ENCODE results near the gene C3orf20.
A peak's percentile ranks its signal among the peaks of the same experiment; 100 is the strongest.
"Not testable (repeated sequence)": the region's sequence is repeated elsewhere in the genome, so short reads cannot be mapped to it uniquely, and the experiment has no call there.

C3orf20 gene

GRCh38 chr3:14651440-14652251 is 23.3 kb upstream of the C3orf20 start, which contains the start of gene CCDC174:
CCDC174 (plus strand) TSS chr3:14651762; CDS start chr3:14651837, 75 bp downstream.
- peak; percentile 99 for DNase-seq

- DNase-seq: not testable (repeated sequence)
These were observed 22.5 kb upstream of the C3orf20 start for GRCh38 chr3:14652360-14652907.

- no peak for DNase-seq
These were observed 17.4 kb upstream of the C3orf20 start for GRCh38 chr3:14657579-14657978.

- no peak for DNase-seq
These were observed 16.0 kb upstream of the C3orf20 start for GRCh38 chr3:14658978-14659377.

GRCh38 chr3:14660942-14661341 is 14.0 kb upstream of the C3orf20 start:
- DNase-seq: no peak

GRCh38 chr3:14663396-14664135 is 11.4 kb upstream of the C3orf20 start:
- DNase-seq: no peak

- DNase-seq: no peak
These were observed 10.8 kb upstream of the C3orf20 start for GRCh38 chr3:14664170-14664569.

GRCh38 chr3:14672588-14672987 is 2.4 kb upstream of the C3orf20 start:
- DNase-seq: no peak

GRCh38 chr3:14676881-14677280 is 1.9 kb downstream of the C3orf20 start:
- no peak for DNase-seq

GRCh38 chr3:14678015-14678503 is 3.1 kb downstream of the C3orf20 start:
- no peak for DNase-seq

- DNase-seq: no peak
These were observed 5.2 kb downstream of the C3orf20 start for GRCh38 chr3:14680115-14680514.

GRCh38 chr3:14680716-14681115 is 5.8 kb downstream of the C3orf20 start:
- DNase-seq: no peak

- no peak for DNase-seq
These were observed 9.5 kb downstream of the C3orf20 start for GRCh38 chr3:14684447-14684846.

GRCh38 chr3:14685179-14685578 is 10.2 kb downstream of the C3orf20 start:
- peak; percentile 14 for DNase-seq

- DNase-seq: no peak
These were observed 12.4 kb downstream of the C3orf20 start for GRCh38 chr3:14687360-14687759.

- no peak for DNase-seq
These were observed 13.6 kb downstream of the C3orf20 start for GRCh38 chr3:14688525-14688924.

- DNase-seq: no peak
These were observed 14.5 kb downstream of the C3orf20 start for GRCh38 chr3:14689247-14689980.

GRCh38 chr3:14691239-14691638 is 16.3 kb downstream of the C3orf20 start:
- no peak for DNase-seq

GRCh38 chr3:14691719-14692118 is 16.8 kb downstream of the C3orf20 start:
- no peak for DNase-seq

GRCh38 chr3:14698601-14699244 is 23.8 kb downstream of the C3orf20 start:
- DNase-seq: no peak

GRCh38 chr3:14699643-14700042 is 24.7 kb downstream of the C3orf20 start:
- no peak for DNase-seq

- DNase-seq: no peak
These were observed 25.9 kb downstream of the C3orf20 start for GRCh38 chr3:14700891-14701290.
